Neural cell (in vitro differentiated cells): ENCODE results near the gene STAT6. TPM values are rescaled to one million over a fixed set of nuclear protein-coding genes. Genes with fewer than 3 reads are reported as not detected.

Source experiments
- H2AFZ ChIP-seq: fragments of 200-600, 300-800 bp; sonication (generic), shearing (Covaris generic); 2 replicates; pipeline ENCODE4 v1.6.0; 2014; ENCODE audit warnings: low read depth, mild to moderate bottlenecking, antibody characterized with exemption, low read length, moderate library complexity
- H3F3A ChIP-seq: fragments of 200-600 bp; shearing (Covaris generic); 2 replicates; pipeline ENCODE4 v1.6.1; 2016; ENCODE audit warnings: mild to moderate bottlenecking, moderate library complexity, mixed read lengths, antibody characterized with exemption, low read length; ENCODE audit not compliant: insufficient read depth, poor library complexity, severe bottlenecking
- H3K27ac ChIP-seq: fragments of 200-600, 300-800 bp; sonication (generic), shearing (Covaris generic); 2 replicates; pipeline ENCODE4 v1.5.1; 2014; ENCODE audit warnings: mild to moderate bottlenecking, low read length, moderate library complexity
- H3K27me3 ChIP-seq: fragments of 300-800, 200-600 bp; sonication (generic), shearing (Covaris generic); 2 replicates; pipeline ENCODE4 v1.6.0; 2014; ENCODE audit warnings: mild to moderate bottlenecking, low read depth, low read length, moderate library complexity; ENCODE audit not compliant: insufficient read depth
- H3K36me3 ChIP-seq: fragments of 300-800, 200-600 bp; sonication (generic), shearing (Covaris generic); 2 replicates; pipeline ENCODE4 v1.5.1; 2014; ENCODE audit warnings: mild to moderate bottlenecking, antibody characterized with exemption, low read length, moderate library complexity; ENCODE audit not compliant: insufficient read depth
- H3K4me2 ChIP-seq: fragments of 300-800, 200-600 bp; sonication (generic), shearing (Covaris generic); 2 replicates; pipeline ENCODE4 v1.6.0; 2014; ENCODE audit warnings: mild to moderate bottlenecking, low read length
- H3K4me3 ChIP-seq: fragments of 300-800, 200-600 bp; sonication (generic), shearing (Covaris generic); 2 replicates; pipeline ENCODE4 v1.5.1; 2014; ENCODE audit warnings: mild to moderate bottlenecking, low read length, moderate library complexity
- H3K79me2 ChIP-seq: fragments of 200-600 bp; shearing (Covaris generic); replicated peaks from 2 replicates; pipeline ENCODE4 v1.6.0; 2014; ENCODE audit warnings: mild to moderate bottlenecking, low read length, moderate library complexity; ENCODE audit not compliant: insufficient read depth
- H3K9ac ChIP-seq: fragments of 300-800, 200-600 bp; sonication (generic), shearing (Covaris generic); 2 replicates; pipeline ENCODE4 v1.6.1; 2016; ENCODE audit warnings: mild to moderate bottlenecking, low read length, mixed read lengths
- H3K9me2 ChIP-seq: fragments of 200-600 bp; shearing (Covaris generic); 2 replicates; pipeline ENCODE4 v1.6.1; 2016; ENCODE audit warnings: mild to moderate bottlenecking, low read length, mixed read lengths; ENCODE audit not compliant: insufficient read depth
- H3K9me3 ChIP-seq: fragments of 200-600, 300-800 bp; sonication (generic), shearing (Covaris generic); 2 replicates; pipeline ENCODE4 v1.6.1; 2016; ENCODE audit warnings: mild to moderate bottlenecking, mixed run types, low read length, moderate library complexity, mixed read lengths
- H4K20me1 ChIP-seq: fragments of 200-600 bp; shearing (Covaris generic); 2 replicates; pipeline ENCODE4 v1.6.1; 2016; ENCODE audit warnings: mild to moderate bottlenecking, mixed run types; ENCODE audit not compliant: insufficient read depth
- CTCF ChIP-seq: fragments of 450-650 bp; IDR thresholded peaks from 2 replicates; pipeline ENCODE4 v1.5.1; 2014; ENCODE audit warnings: antibody characterized with exemption, mild to moderate bottlenecking, moderate library complexity; ENCODE audit not compliant: poor library complexity, severe bottlenecking
- EP300 ChIP-seq: fragments of 450-650 bp; conservative IDR thresholded peaks from 2 replicates; pipeline ENCODE4 v1.6.1; 2014; ENCODE audit warnings: antibody characterized with exemption, mild to moderate bottlenecking, moderate library complexity; ENCODE audit not compliant: poor library complexity, severe bottlenecking
- EZH2 ChIP-seq: fragments of 200-600, 300-800 bp; shearing (Covaris generic), sonication (generic); IDR thresholded peaks from 2 replicates; pipeline ENCODE4 v1.6.1; 2014; ENCODE audit warnings: antibody characterized with exemption, low read length, borderline replicate concordance, mild to moderate bottlenecking; ENCODE audit not compliant: insufficient read depth, poor library complexity, severe bottlenecking
- MXI1 ChIP-seq: fragments of 450-650 bp; conservative IDR thresholded peaks from 2 replicates; pipeline ENCODE4 v1.6.1; 2014; ENCODE audit warnings: antibody characterized with exemption, mild to moderate bottlenecking; ENCODE audit not compliant: poor library complexity, severe bottlenecking
- POLR2AphosphoS5 ChIP-seq: IDR thresholded peaks from 2 replicates; pipeline ENCODE4 v1.6.1; 2012
- RAD21 ChIP-seq: fragments of 450-650 bp; conservative IDR thresholded peaks from 2 replicates; pipeline ENCODE4 v1.6.1; 2014; ENCODE audit warnings: antibody characterized with exemption, mild to moderate bottlenecking, moderate library complexity
- REST ChIP-seq: IDR thresholded peaks from 2 replicates; pipeline ENCODE4 v1.6.1; 2012; ENCODE audit warnings: borderline replicate concordance
- SMC3 ChIP-seq: fragments of 450-650 bp; conservative IDR thresholded peaks from 2 replicates; pipeline ENCODE4 v1.6.1; 2014; ENCODE audit warnings: antibody characterized with exemption, mild to moderate bottlenecking, moderate library complexity; ENCODE audit not compliant: poor library complexity
- TAF1 ChIP-seq: IDR thresholded peaks from 2 replicates; pipeline ENCODE4 v1.6.1; 2012; ENCODE audit warnings: low read depth
- polyA plus RNA-seq: library from polyadenylated mRNA; depleted of rRNA; stranded (reverse); fragments of >200 nt; gene quantifications from 2 replicates; pipeline ENCODE4 v1.2.3, GENCODE V29; 2014

The STAT6 gene
- polyA plus RNA-seq, 1 donor from 2014 or later: not detected

- peaks cover 7% of the 10 kb centered on the region for H3K36me3 ChIP-seq
- TF ChIP-seq TAF1: no peak
- no peak for TF ChIP-seq EP300
- no peak for TF ChIP-seq MXI1
- no peak for TF ChIP-seq RAD21
- TF ChIP-seq EZH2: no peak
- no peak for TF ChIP-seq SMC3
- TF ChIP-seq POLR2AphosphoS5: no peak
- TF ChIP-seq REST: no peak
- TF ChIP-seq CTCF: no peak
- no peaks in the 10 kb centered on the region for H3F3A ChIP-seq
- no peaks in the 10 kb centered on the region for H4K20me1 ChIP-seq
- H3K9ac ChIP-seq: no peak overlapping the region
- H3K27me3 ChIP-seq: no peaks in the 10 kb centered on the region
- H3K79me2 ChIP-seq: no peaks in the 10 kb centered on the region
- no peaks in the 10 kb centered on the region for H3K9me2 ChIP-seq
- no peak overlapping the region for H3K4me3 ChIP-seq
- H3K4me2 ChIP-seq: no peak overlapping the region
- no peaks in the 10 kb centered on the region for H3K9me3 ChIP-seq
- no peak overlapping the region for H2AFZ ChIP-seq
- H3K27ac ChIP-seq: no peak overlapping the region
These were observed 40.8 kb upstream of the STAT6 start for GRCh38 chr12:57151741-57152630.

- peaks cover 9% of the 10 kb centered on the region for H3K36me3 ChIP-seq
- no peak overlapping the region for H3K4me2 ChIP-seq
- no peak overlapping the region for H3K4me3 ChIP-seq
- no peak overlapping the region for H2AFZ ChIP-seq
- H3K9me3 ChIP-seq: no peaks in the 10 kb centered on the region
- H3K9me2 ChIP-seq: no peaks in the 10 kb centered on the region
- H3K27me3 ChIP-seq: no peaks in the 10 kb centered on the region
- TF ChIP-seq TAF1: no peak
- TF ChIP-seq CTCF: no peak
- TF ChIP-seq SMC3: no peak
- TF ChIP-seq REST: no peak
- no peak for TF ChIP-seq POLR2AphosphoS5
- no peak for TF ChIP-seq RAD21
- no peak for TF ChIP-seq EP300
- no peak for TF ChIP-seq MXI1
- no peak for TF ChIP-seq EZH2
- no peak overlapping the region for H3K9ac ChIP-seq
- no peak overlapping the region for H3K27ac ChIP-seq
- no peaks in the 10 kb centered on the region for H4K20me1 ChIP-seq
- H3F3A ChIP-seq: no peaks in the 10 kb centered on the region
- no peaks in the 10 kb centered on the region for H3K79me2 ChIP-seq
These were observed 39.3 kb upstream of the STAT6 start for GRCh38 chr12:57150400-57151000.
